ENCODE measurements around the gene ITGA7.
A peak's percentile ranks its signal among the peaks of the same experiment; 100 is the strongest.

The ITGA7 gene

DNA sequence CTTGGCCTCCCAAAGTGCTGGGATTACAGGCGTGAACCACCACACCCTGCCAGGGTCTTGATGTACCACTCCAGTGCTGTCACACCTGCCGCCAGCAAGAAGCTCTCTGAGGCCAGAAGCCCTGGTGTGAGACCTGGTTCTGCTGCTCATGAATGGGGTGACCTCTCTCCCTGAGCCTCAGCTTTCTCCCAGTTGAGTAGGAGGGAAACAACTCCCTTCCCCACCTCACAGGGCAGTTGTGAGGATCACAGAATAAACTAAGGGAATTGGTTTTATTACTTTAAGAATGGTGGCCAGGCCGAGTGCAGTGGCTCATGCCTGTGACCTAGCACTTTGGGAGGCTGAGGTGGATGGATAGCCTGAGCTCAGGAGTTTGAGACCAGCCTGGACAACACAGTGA, 26.9 kb upstream of the ITGA7 start:
- FAIRE-seq, result no peak

DNA sequence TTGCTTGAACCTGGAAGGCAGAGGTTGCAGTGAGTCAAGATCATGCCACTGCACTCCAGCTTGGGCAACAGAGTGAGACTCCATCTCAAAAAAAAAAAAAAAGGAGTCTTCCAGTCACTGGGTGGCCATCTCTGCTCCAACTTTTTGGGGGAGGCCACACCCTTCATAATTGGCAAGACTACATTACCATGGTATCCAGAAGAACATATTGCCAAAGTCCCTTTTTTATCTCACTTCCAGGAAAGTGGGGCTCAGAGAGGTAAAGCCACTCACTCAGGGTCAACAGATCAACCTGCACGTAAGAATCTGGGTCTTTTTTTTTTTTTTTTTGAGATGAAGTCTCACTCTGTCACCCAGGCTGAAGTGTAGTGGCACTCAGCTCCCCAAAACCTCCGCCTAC, 26.2 kb upstream of the ITGA7 start:
- DNase-seq (ENCODE audit: insufficient read length, low spot score) (no peak), FAIRE-seq (no peak)

More for the DNA sequence above, 26.9 kb upstream of the ITGA7 start:
- DNase-seq (ENCODE audit: insufficient read length, low spot score), result no peak

GRCh38 chr12:55733021-55733555, 25.4 kb upstream of the ITGA7 start:
- no peak for FAIRE-seq
- DNase-seq (ENCODE audit: insufficient read length, low spot score), result no peak

DNA sequence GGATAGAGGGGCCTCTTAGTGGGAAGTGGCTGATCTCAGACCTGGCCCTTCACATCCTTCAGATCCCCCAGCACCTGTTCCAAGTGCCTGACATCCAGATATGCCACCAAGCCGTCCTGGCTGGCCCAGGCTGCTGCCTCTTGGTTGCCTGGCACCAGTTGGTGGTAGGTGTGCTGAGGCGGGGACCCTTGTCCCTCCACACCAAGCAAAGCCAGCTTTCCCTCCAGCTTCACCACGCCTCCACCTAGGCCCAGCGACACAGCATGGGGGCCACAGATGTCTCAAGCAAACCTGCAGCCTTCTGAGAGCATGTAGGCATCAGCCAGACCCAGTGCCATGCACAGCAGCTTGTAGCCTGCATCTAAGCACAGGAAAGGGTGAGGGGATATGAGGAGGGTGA, 24.6 kb upstream of the ITGA7 start:
- no peak for DNase-seq (ENCODE audit: insufficient read length, low spot score)
- no peak for FAIRE-seq

- no peak for FAIRE-seq
- peak; percentile 47 for DNase-seq (ENCODE audit: insufficient read length, low spot score)
Measured at GRCh38 chr12:55729819-55730818, 22.4 kb upstream of the ITGA7 start.

DNA sequence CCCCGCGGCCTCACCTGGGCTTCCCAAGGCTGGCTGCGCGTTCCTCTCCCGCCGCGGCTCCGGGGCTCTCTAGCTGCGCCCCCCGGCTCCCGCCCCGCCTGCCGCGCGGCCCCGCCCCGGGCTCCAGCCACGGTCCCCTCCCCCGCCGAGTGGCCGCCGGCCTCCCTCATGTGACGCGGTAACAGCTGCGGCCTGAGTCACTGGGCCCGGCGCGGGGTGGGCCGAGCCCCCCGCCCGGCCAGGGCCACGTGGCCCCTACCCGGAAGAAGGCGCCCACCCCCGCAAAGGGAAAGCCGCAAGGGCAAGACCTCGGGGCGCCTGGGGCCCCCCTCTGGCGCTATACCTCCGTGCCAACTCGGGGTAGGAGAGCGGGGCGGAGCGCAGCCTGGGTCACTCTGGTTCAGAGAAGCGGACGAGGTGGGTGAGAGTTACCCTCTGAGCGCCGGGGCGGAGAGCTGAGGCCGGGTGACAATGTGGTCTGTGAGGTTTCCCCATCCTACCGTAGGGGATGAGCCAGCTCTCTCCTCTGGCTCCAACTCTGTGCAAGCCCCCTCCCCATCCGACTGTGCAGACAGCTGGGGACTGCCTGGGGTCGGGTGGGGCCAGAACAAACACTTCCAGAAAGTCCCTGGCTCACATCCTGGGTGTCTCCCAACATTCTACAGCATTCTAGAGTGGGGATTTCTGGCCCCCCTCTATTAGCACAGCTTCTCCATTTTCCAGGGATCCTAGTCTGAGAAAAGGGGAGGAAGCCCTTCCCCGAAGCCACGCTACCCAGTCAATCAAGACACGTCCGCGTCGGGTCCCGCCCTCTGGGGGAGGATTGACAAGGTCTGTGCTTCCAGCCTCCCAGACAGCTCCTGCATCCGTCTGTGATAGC, 21.5 kb upstream of the ITGA7 start, which contains the start of gene CD63:
CD63 (minus strand) TSS at position 71 of the 880 bp plus-strand sequence. CDS start 668 bp downstream, outside the sequence.
- DNase-seq (ENCODE audit: insufficient read length, low spot score) (peak; percentile 85), FAIRE-seq (peak; percentile 84)

DNA sequence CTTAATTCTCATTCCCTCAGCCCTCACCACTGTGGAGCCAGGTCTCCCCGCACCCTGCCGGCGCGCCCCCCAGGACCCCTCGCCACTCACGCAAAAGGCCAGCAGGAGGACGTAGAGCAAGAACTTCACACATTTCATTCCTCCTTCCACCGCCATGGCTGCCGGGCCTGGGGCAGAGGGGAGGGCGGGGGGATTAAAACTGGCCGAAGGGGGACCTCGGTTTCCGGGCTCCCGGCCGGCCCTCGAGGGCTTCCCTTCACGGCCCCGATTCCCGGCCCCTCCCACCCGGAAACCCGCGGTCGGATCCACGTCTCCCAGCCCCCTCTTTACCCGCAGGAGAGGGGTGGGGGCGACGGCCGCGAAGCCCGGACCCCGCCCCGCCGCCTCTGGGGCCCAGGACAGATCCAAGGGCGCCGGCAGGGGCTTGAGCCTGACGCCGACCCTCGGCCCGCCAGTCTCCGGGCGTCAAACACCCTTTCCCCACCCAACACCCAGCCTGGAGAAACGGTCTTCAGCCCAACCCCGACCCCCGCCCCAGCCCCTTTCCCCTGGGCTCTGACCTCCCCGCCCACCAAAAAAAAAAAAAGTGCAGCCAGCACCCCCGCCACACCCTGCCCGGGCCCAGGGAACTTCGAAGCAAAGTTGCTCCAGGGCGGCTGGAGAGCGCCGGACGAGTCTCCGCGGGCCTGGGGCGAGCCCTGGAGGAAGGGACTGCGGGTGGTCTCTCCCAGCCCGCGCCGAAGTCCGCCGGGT, 20.7 kb upstream of the ITGA7 start:
- FAIRE-seq, result no peak
- DNase-seq (ENCODE audit: insufficient read length, low spot score), result no peak

DNA sequence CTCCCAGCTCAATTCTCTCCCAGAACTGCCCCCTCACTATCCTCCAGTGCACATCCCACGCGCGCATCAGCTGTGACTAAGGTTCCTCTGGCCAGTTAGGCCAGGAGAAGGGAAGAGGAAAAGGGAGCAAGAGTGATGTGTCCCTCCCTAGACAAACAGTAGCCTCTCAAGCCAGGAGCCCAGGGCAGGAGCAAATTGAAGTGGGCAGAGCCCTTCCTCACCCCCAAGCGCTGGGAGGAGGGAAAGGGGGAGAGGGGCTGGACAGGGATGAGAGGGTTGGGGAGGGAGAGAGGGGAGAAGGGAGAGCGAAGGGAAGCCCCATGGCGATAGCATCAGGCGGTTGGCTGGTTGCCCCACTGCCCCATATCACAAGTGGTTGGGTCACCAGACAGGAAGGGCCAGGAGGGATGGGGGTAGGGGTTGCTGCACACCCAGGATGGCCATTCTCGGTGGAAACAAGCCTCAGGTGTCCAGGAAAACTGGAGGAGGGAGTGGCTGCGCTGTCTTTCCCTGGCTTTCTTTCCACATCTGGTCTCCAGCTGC, 20.0 kb upstream of the ITGA7 start:
- FAIRE-seq, result no peak

GRCh38 chr12:55726971-55727370, 19.3 kb upstream of the ITGA7 start:
- no peak for DNase-seq (ENCODE audit: insufficient read length, low spot score)
- FAIRE-seq, result no peak

More for the DNA sequence above, 20.0 kb upstream of the ITGA7 start:
- no peak for DNase-seq (ENCODE audit: insufficient read length, low spot score)

DNA sequence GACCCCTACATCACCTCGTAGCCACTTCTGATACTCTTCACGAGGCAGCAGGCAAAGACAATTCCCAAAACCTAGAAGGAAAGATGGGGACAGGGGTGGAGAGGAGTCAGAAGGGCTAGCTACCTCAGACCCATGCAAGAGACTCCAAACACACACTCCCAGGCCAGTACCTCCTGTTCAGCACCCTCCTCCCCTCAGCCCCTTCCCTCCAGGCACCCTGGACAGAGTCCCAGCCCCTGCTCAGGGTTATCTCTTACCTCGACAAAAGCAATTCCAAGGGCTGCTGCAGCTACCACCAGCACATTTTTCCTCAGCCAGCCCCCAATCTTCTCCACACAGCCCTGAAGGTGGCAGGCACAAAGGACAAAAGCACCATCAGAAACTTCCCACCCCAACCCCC, 17.9 kb upstream of the ITGA7 start:
- DNase-seq (ENCODE audit: insufficient read length, low spot score), result no peak
- no peak for FAIRE-seq

- no peak for DNase-seq (ENCODE audit: insufficient read length, low spot score)
- FAIRE-seq, result no peak
Measured at GRCh38 chr12:55724940-55725309, 17.2 kb upstream of the ITGA7 start.

GRCh38 chr12:55724226-55724939, 16.7 kb upstream of the ITGA7 start:
- DNase-seq (ENCODE audit: insufficient read length, low spot score), result no peak
- FAIRE-seq, result peak; percentile 35

DNA sequence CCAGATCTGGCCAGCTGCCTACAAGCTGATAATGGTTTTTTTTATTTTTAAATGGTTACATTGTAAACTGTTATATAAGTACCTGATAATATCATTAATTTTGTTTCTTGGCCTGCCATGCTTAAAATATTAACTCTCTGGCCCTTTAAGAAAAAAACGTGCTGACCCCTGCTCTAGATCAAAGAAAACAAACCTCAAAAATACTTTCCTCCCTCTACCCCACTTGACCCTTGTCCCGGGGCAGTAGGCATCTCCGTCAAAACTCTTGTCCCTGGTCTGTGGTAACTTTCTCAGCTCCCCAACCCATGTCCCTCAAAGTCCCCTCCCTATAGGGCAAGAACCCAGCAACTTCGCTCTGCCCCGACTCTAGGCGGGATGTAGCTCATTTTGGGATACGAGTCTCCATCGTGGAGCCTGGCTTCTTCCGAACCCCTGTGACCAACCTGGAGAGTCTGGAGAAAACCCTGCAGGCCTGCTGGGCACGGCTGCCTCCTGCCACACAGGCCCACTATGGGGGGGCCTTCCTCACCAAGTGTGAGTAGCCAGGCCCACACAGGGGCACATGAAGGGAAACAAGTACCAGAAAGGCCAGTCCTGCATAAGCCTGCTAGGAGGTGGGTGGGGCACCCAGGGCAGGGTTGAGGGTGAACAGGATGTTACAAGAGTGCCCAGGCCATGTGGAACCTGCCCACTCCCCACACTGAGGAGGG, 16.0 kb upstream of the ITGA7 start:
- DNase-seq (ENCODE audit: insufficient read length, low spot score), result no peak
- no peak for FAIRE-seq

DNA sequence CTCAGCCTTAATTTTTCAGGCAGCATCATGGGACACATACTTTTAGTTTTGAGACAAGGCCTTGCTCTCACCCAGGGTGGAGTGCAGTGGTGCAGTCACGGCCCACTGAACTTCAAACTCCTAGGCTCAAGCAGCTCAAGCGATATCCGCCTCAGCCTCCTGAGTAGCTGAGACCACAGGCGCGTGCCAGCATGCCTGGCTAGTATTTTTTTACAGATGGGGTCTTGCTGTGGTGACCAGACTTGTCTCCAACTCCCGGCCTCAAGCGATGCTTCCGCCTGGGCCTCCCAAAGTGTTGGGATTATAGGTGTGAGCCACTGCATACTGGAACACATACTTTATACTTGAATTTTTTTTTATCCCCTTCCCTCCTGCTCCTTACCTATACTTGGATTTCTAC, 15.2 kb upstream of the ITGA7 start:
- DNase-seq (ENCODE audit: insufficient read length, low spot score) (no peak), FAIRE-seq (no peak)

DNA sequence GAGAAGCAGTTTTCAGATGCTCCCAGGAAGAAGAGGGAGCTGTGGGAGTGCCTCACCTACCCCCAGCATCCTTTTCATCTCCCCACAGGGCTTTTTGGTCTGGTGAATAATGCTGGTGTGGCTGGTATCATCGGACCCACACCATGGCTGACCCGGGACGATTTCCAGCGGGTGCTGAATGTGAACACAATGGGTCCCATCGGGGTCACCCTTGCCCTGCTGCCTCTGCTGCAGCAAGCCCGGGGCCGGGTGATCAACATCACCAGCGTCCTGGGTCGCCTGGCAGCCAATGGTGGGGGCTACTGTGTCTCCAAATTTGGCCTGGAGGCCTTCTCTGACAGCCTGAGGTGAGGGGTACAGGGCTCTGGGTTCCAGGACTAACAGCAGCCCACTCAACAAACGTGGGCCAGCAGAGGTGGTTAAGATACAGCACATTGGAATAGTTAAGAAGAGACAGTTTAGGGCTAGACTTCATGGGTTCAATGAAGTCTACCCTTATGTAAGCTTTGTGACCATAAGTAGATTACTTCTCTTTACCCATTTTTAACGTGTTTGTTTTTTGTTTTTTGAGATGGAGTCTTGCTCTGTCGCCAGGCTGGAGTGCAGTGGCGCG, 14.0 kb upstream of the ITGA7 start:
- DNase-seq (ENCODE audit: insufficient read length, low spot score) (no peak), FAIRE-seq (no peak)

DNA sequence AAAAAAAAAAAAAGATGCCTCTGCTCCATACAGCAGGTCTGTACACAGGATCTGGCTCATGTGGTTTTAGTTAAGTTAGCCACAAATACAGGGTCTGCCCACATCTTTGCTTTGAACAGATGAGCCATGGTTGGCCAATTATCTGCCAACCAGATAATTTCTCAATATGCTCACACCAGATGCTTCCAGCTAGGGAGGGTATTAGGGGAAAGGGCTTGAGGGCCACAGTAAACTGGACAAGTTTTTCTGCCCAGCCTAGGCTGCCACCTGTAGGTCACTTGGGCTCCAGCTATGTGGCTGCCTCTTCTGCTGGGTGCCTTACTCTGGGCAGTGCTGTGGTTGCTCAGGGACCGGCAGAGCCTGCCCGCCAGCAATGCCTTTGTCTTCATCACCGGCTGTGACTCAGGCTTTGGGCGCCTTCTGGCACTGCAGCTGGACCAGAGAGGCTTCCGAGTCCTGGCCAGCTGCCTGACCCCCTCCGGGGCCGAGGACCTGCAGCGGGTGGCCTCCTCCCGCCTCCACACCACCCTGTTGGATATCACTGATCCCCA, 13.3 kb upstream of the ITGA7 start:
- DNase-seq (ENCODE audit: insufficient read length, low spot score) (no peak), FAIRE-seq (no peak)

DNA sequence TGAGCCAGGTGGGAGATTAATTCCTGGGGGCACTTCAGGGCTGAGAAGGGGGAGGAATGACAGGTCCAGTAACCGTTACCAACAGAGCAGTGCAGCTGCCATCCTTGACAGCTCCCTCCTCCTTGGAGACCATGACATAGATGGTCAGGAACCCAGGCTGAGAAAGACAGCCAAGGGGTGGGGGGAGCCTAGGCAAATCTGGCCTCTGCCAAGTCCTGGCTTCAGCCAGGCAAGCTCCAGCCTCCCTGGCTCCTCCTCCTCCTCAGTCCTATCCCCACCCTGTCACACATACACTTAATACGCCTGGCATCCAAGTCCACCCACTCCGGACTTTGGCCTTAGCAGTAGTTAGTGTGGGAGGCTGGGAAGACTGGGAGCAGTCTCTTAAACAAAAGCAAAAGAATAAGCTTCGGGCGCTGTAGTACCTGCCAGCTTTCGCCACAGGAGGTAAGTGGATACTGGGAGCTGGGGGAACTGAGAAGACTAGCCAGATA, 12.4 kb upstream of the ITGA7 start, which contains the start of gene RDH5:
RDH5 (plus strand) TSS at position 323 of the 494 bp plus-strand sequence. CDS start 792 bp downstream, outside the sequence.
- DNase-seq (ENCODE audit: insufficient read length, low spot score) (no peak), FAIRE-seq (no peak)

GRCh38 chr12:55719371-55719770, 11.7 kb upstream of the ITGA7 start:
- no peak for FAIRE-seq
- no peak for DNase-seq (ENCODE audit: insufficient read length, low spot score)
